HG03460 (cell line): ENCODE data around the gene CGB1.
"Not testable (repeated sequence)": the region's sequence is repeated elsewhere in the genome, so short reads cannot be mapped to it uniquely, and the experiment has no call there.

ENCODE experiments used
- ATAC-seq: cut with Tn5 transposase; IDR thresholded peaks from one replicate; pipeline ENCODE4 v1.9.1; 2021; ENCODE audit not compliant: unreplicated experiment

Gene CGB1

GRCh38 chr19:49058562-49058961, 21.9 kb upstream of the CGB1 start:
- ATAC-seq: no peak

GRCh38 chr19:49057636-49058234, 21.0 kb upstream of the CGB1 start, which contains the start of gene CGB7:
TSS of gene CGB7 (minus strand) at chr19:49057749. CDS start at chr19:49055375, 2,374 bp downstream.
- ATAC-seq: no peak

GRCh38 chr19:49056902-49057596, 20.4 kb upstream of the CGB1 start:
- not testable (repeated sequence) for ATAC-seq

- ATAC-seq: no peak
Measured at GRCh38 chr19:49056101-49056901, 19.6 kb upstream of the CGB1 start.

- ATAC-seq: not testable (repeated sequence)
Measured at GRCh38 chr19:49050376-49051033, 13.8 kb upstream of the CGB1 start.

- ATAC-seq: not testable (repeated sequence)
Measured at GRCh38 chr19:49049834-49050233, 13.1 kb upstream of the CGB1 start.

- not testable (repeated sequence) for ATAC-seq
Measured at GRCh38 chr19:49049011-49049410, 12.3 kb upstream of the CGB1 start, which contains the start of gene CGB8. TSS of gene CGB8 (minus strand) at chr19:49049111. CDS start at chr19:49048739, 372 bp downstream.

- ATAC-seq: not testable (repeated sequence)
Measured at GRCh38 chr19:49043548-49043947, 6.9 kb upstream of the CGB1 start, which contains the start of gene CGB5. TSS of gene CGB5 (plus strand) at chr19:49043848. CDS start at chr19:49044210, 362 bp downstream.

GRCh38 chr19:49042666-49043065, 6.0 kb upstream of the CGB1 start:
- not testable (repeated sequence) for ATAC-seq

GRCh38 chr19:49042177-49042576, 5.5 kb upstream of the CGB1 start:
- ATAC-seq: no peak

GRCh38 chr19:49039736-49040135, 3.0 kb upstream of the CGB1 start:
- not testable (repeated sequence) for ATAC-seq

- not testable (repeated sequence) for ATAC-seq
Measured at GRCh38 chr19:49038557-49039276, 2.0 kb upstream of the CGB1 start.

- not testable (repeated sequence) for ATAC-seq
Measured at GRCh38 chr19:49038111-49038510, 1.4 kb upstream of the CGB1 start.

- ATAC-seq: not testable (repeated sequence)
Measured at GRCh38 chr19:49031642-49032301, 4.9 kb downstream of the CGB1 start, which contains the start of gene CGB2. TSS of gene CGB2 (plus strand) at chr19:49031890. CDS start at chr19:49032096, 206 bp downstream.

GRCh38 chr19:49030323-49030722, 6.4 kb downstream of the CGB1 start:
- not testable (repeated sequence) for ATAC-seq

GRCh38 chr19:49029749-49030148, 6.9 kb downstream of the CGB1 start:
- ATAC-seq: not testable (repeated sequence)

GRCh38 chr19:49028686-49029085, 8.0 kb downstream of the CGB1 start:
- not testable (repeated sequence) for ATAC-seq

- not testable (repeated sequence) for ATAC-seq
Measured at GRCh38 chr19:49025599-49025998, 11.1 kb downstream of the CGB1 start.

- ATAC-seq: not testable (repeated sequence)
Measured at GRCh38 chr19:49025088-49025487, 11.6 kb downstream of the CGB1 start.
